A549 (cell line): Measurements from ENCODE around the gene CHST10.

Experiments used
- CEBPB ChIP-seq, 2 experiments: fragments of >200 bp in 1 of 2; sonication (Bioruptor Twin) in 1 of 2; formaldehyde crosslinking in 1 of 2; IDR thresholded peaks; 2 replicates each; pipeline ENCODE4 v1.6.1; 2012 to 2016
- CHD2 ChIP-seq: fragments of 150-350 bp; IDR thresholded peaks from 2 replicates; pipeline ENCODE4 v1.6.1; 2014; ENCODE audit warnings: low read length; ENCODE audit not compliant: partially characterized antibody
- EP300 ChIP-seq, 2 experiments: fragments of >200 bp; sonication (Bioruptor Twin); formaldehyde crosslinking; IDR thresholded peaks; 2 replicates in 1 of 2; 3 replicates in 1 of 2; pipeline ENCODE4 v1.6.1; 2016 to 2017
- GATA3 ChIP-seq: IDR thresholded peaks from 2 replicates; pipeline ENCODE4 v1.6.1; 2012; ENCODE audit warnings: borderline replicate concordance
- HEYL ChIP-seq: fragments of 250-450 bp; sonication (Bioruptor Pico); IDR thresholded peaks from 2 replicates; pipeline ENCODE4 v1.8.0; 2021; ENCODE audit warnings: mild to moderate bottlenecking, moderate library complexity
- JUNB ChIP-seq: fragments of >200 bp; sonication (Bioruptor Twin); formaldehyde crosslinking; IDR thresholded peaks from 2 replicates; pipeline ENCODE4 v1.6.1; 2016
- MAZ ChIP-seq: fragments of 150-350 bp; IDR thresholded peaks from 2 replicates; pipeline ENCODE4 v1.6.1; 2014; ENCODE audit warnings: antibody characterized with exemption, low read depth, low read length, borderline replicate concordance
- NR3C1 ChIP-seq: fragments of >200 bp; sonication (Bioruptor Twin); formaldehyde crosslinking; IDR thresholded peaks from 3 replicates; pipeline ENCODE4 v1.6.1; 2017
- POLR2A ChIP-seq: IDR thresholded peaks from 2 replicates; pipeline ENCODE4 v1.6.1; 2012; ENCODE audit warnings: mild to moderate bottlenecking, low read length
- ZSCAN20 ChIP-seq: fragments of 250-450 bp; sonication (Bioruptor Pico); IDR thresholded peaks from 2 replicates; pipeline ENCODE4 v1.8.0; 2022; ENCODE audit warnings: mild to moderate bottlenecking, moderate library complexity
- TF ChIP-seq, protein P1 (sequence below): fragments of >200 bp; sonication (Bioruptor Twin); formaldehyde crosslinking; IDR thresholded peaks from 3 replicates; pipeline ENCODE4 v1.5.1; 2016
- TF ChIP-seq, protein P2 (sequence below): IDR thresholded peaks from 2 replicates; pipeline ENCODE4 v1.6.1; 2012
- TF ChIP-seq, protein P3 (sequence below): fragments of 450-650 bp; IDR thresholded peaks from 2 replicates; pipeline ENCODE4 v1.6.1; 2014; ENCODE audit warnings: antibody characterized with exemption

DNA sequence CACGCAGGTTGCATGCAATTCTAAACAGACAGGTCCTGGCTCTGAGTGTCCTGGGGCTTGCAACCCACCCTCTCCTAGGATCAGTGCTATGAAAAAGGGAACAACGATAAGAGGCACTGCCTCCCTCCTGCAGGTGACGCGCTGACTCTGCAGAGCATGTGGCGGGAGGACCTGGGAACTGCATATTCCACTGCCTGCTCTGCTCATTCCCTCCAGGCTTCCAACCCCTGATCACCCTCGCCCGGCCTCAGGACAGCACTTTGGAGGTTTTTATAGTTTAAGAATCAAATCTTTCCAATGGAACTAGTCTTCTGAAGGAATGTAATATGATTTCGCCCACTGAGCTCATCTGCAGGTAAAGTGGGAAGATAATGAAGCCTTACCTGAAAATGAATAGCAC is 8.5 kb downstream of the CHST10 start:
- TF ChIP-seq MAZ (no peak), HEYL (CRISPR knock-in tag) (no peak), JUNB (no peak), NR3C1 (no peak), CHD2 (no peak), POLR2A (no peak), ZSCAN20 (CRISPR knock-in tag) (no peak), CEBPB (IDR thresholded peaks at IDR 0.05) (no peak), EP300 (IDR thresholded peaks at IDR 0.05) (no peak), GATA3 (no peak)
- TF ChIP-seq, protein P1, sequence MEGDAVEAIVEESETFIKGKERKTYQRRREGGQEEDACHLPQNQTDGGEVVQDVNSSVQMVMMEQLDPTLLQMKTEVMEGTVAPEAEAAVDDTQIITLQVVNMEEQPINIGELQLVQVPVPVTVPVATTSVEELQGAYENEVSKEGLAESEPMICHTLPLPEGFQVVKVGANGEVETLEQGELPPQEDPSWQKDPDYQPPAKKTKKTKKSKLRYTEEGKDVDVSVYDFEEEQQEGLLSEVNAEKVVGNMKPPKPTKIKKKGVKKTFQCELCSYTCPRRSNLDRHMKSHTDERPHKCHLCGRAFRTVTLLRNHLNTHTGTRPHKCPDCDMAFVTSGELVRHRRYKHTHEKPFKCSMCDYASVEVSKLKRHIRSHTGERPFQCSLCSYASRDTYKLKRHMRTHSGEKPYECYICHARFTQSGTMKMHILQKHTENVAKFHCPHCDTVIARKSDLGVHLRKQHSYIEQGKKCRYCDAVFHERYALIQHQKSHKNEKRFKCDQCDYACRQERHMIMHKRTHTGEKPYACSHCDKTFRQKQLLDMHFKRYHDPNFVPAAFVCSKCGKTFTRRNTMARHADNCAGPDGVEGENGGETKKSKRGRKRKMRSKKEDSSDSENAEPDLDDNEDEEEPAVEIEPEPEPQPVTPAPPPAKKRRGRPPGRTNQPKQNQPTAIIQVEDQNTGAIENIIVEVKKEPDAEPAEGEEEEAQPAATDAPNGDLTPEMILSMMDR = no peak
- TF ChIP-seq, protein P2, sequence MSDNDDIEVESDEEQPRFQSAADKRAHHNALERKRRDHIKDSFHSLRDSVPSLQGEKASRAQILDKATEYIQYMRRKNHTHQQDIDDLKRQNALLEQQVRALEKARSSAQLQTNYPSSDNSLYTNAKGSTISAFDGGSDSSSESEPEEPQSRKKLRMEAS = no peak
- TF ChIP-seq, protein P3, sequence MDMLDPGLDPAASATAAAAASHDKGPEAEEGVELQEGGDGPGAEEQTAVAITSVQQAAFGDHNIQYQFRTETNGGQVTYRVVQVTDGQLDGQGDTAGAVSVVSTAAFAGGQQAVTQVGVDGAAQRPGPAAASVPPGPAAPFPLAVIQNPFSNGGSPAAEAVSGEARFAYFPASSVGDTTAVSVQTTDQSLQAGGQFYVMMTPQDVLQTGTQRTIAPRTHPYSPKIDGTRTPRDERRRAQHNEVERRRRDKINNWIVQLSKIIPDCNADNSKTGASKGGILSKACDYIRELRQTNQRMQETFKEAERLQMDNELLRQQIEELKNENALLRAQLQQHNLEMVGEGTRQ = no peak
